Chondrocyte (in vitro differentiated cells): Measurements from ENCODE around the gene DNPEP. TPM values are rescaled to one million over a fixed set of nuclear protein-coding genes. Genes with fewer than 3 reads are reported as not detected.

ENCODE experiments used
- DNase-seq: peaks from one replicate; pipeline ENCODE4 v3.0.0; 2021; ENCODE audit warnings: mixed read lengths, low spot score
- H3K27ac Mint-ChIP-seq: one replicate; pipeline ENCODE4 v1.8.0; 2021; ENCODE audit warnings: mild to moderate bottlenecking, moderate library complexity, mixed read lengths; ENCODE audit not compliant: unreplicated experiment
- H3K27me3 Mint-ChIP-seq: 2 replicates; pipeline ENCODE4 v1.8.0; 2021; ENCODE audit warnings: low read depth, mixed read lengths
- H3K36me3 Mint-ChIP-seq: 2 replicates; pipeline ENCODE4 v1.8.0; 2021; ENCODE audit warnings: low read depth, mixed read lengths
- H3K4me1 Mint-ChIP-seq: 2 replicates; pipeline ENCODE4 v1.8.0; 2021; ENCODE audit warnings: low read depth, mild to moderate bottlenecking, mixed read lengths
- H3K4me3 Mint-ChIP-seq: one replicate; pipeline ENCODE4 v1.8.0; 2021; ENCODE audit warnings: mild to moderate bottlenecking, moderate library complexity, mixed read lengths; ENCODE audit not compliant: unreplicated experiment
- H3K9me3 Mint-ChIP-seq: 2 replicates; pipeline ENCODE4 v1.8.0; 2021; ENCODE audit warnings: low read depth, mixed read lengths
- total RNA-seq: library from RNA; stranded (reverse); gene quantifications from 3 replicates; pipeline ENCODE4 v1.2.1, GENCODE V29; 2021
- TF ChIP-seq, protein P1 (sequence below): fragments of 200-600 bp; sonication (generic); IDR thresholded peaks from 2 replicates; pipeline ENCODE4 v1.5.0; 2021; ENCODE audit warnings: antibody characterized with exemption, mild to moderate bottlenecking, moderate library complexity

Gene DNPEP
- total RNA-seq, 1 donor from 2014 or later = 42.3 TPM

DNA sequence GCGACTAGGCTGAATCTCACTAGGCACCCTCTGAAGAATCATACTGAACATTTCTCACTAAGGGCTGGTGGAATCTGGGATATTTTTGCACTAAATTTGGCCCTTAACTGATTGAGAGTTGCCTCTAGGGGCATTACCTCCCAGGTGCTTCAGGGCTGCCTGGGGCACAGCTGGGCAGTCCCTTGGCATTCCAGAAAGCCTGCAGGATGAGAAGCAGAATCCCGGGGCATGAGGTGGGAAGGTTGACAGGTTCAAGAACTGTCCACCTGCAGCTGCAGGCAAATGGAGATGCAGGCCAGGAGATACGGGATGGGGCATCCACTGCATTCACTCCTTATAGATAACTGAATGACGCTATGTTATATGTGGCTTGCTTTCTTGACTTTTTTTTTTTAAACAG is 62.6 kb downstream of the DNPEP start:
- Mint-ChIP-seq H3K27me3 (peaks cover 75% of the 10 kb centered on the region), H3K27ac (no peak overlapping the region), H3K36me3 (no peaks in the 10 kb centered on the region), H3K9me3 (no peaks in the 10 kb centered on the region), H3K4me3 (no peak overlapping the region), H3K4me1 (no peaks in the 10 kb centered on the region)
- TF ChIP-seq, protein P1, sequence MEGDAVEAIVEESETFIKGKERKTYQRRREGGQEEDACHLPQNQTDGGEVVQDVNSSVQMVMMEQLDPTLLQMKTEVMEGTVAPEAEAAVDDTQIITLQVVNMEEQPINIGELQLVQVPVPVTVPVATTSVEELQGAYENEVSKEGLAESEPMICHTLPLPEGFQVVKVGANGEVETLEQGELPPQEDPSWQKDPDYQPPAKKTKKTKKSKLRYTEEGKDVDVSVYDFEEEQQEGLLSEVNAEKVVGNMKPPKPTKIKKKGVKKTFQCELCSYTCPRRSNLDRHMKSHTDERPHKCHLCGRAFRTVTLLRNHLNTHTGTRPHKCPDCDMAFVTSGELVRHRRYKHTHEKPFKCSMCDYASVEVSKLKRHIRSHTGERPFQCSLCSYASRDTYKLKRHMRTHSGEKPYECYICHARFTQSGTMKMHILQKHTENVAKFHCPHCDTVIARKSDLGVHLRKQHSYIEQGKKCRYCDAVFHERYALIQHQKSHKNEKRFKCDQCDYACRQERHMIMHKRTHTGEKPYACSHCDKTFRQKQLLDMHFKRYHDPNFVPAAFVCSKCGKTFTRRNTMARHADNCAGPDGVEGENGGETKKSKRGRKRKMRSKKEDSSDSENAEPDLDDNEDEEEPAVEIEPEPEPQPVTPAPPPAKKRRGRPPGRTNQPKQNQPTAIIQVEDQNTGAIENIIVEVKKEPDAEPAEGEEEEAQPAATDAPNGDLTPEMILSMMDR = no peak
- DNase-seq = no peak

DNA sequence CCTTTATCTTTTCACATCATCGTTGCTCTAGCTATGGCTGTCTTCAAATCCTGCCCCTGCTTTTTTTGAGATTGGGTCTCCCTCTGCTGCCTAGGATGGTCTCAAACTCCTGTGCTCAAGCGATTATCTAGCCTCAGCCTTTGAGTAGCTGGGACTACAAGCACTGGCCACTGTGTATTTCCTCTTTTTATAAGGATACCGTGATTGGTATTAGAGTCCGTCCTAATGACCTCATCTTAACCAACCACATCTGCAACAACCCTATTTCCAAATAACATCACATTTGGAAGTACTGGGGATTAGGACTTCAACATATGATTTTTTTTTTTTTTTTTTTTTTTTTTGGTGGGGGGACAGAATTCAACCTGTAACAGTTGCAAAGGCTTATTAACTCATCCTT is 64.3 kb downstream of the DNPEP start:
- Mint-ChIP-seq H3K4me3 (no peak overlapping the region), H3K27me3 (peaks cover 64% of the 10 kb centered on the region), H3K27ac (no peak overlapping the region), H3K36me3 (no peaks in the 10 kb centered on the region), H3K9me3 (no peaks in the 10 kb centered on the region), H3K4me1 (no peaks in the 10 kb centered on the region)
- TF ChIP-seq, protein P1 = no peak
- no peak for DNase-seq

Other genes with a start within 250 kb of the DNPEP start
- 7.3 to 13.3 TPM (median 12.7 TPM) in 3 replicates for gene NHEJ1, start 227.1 kb downstream of the DNPEP start, total RNA-seq
- gene SLC23A3, start 217.9 kb downstream of the DNPEP start, total RNA-seq = 2.0 to 2.7 TPM (median 2.4 TPM) in 3 replicates
- 36.1 to 46.3 TPM (median 43.1 TPM) in 3 replicates for gene CNPPD1, start 211.0 kb downstream of the DNPEP start, total RNA-seq
- 81.1 to 88.0 TPM (median 85.0 TPM) in 3 replicates for gene RETREG2, start 209.6 kb downstream of the DNPEP start, total RNA-seq
- 28.6 to 29.8 TPM (median 29.3 TPM) in 3 replicates for gene ZFAND2B, start 181.1 kb downstream of the DNPEP start, total RNA-seq
- gene ABCB6, start 169.0 kb downstream of the DNPEP start, total RNA-seq = 27.1 to 39.0 TPM (median 27.4 TPM) in 3 replicates
- 75.2 to 82.8 TPM (median 75.5 TPM) in 3 replicates for gene ATG9A, start 158.3 kb downstream of the DNPEP start, total RNA-seq
- gene ANKZF1, start 158.1 kb downstream of the DNPEP start, total RNA-seq = 27.9 to 38.0 TPM (median 35.9 TPM) in 3 replicates
- 2.9 to 7.3 TPM (median 3.0 TPM) in 3 replicates for gene GLB1L, start 142.5 kb downstream of the DNPEP start, total RNA-seq
- 24.4 to 32.0 TPM (median 25.9 TPM) in 3 replicates for gene STK16, start 142.4 kb downstream of the DNPEP start, total RNA-seq
- not detected in 3 replicates for gene TUBA4B, start 134.7 kb downstream of the DNPEP start, total RNA-seq
- gene TUBA4A, start 134.0 kb downstream of the DNPEP start, total RNA-seq = 9.4 to 19.7 TPM (median 11.5 TPM) in 3 replicates
- 50.7 to 55.6 TPM (median 55.0 TPM) in 3 replicates for gene DNAJB2, start 108.5 kb downstream of the DNPEP start, total RNA-seq
- gene PTPRN, start 78.5 kb downstream of the DNPEP start, total RNA-seq = 0.67 to 0.87 TPM (median 0.80 TPM) in 3 replicates
- gene RESP18, start 55.2 kb downstream of the DNPEP start, total RNA-seq = not detected in 3 replicates
- 0.70 to 19.8 TPM (median 15.5 TPM) in 3 replicates for gene DES, start 30.5 kb upstream of the DNPEP start, total RNA-seq
- gene SPEG, start 46.9 kb upstream of the DNPEP start, total RNA-seq = 62.9 to 94.9 TPM (median 89.7 TPM) in 3 replicates
- gene GMPPA, start 111.0 kb upstream of the DNPEP start, total RNA-seq = 60.9 to 72.4 TPM (median 62.1 TPM) in 3 replicates
- gene ASIC4, start 126.6 kb upstream of the DNPEP start, total RNA-seq = 0.15 TPM in 2 of 3 replicates, not detected in the other
- 273 to 276 TPM (median 273 TPM) in 3 replicates for gene CHPF, start 155.9 kb upstream of the DNPEP start, total RNA-seq
- gene TMEM198, start 156.1 kb upstream of the DNPEP start, total RNA-seq = 3.6 to 6.1 TPM (median 4.8 TPM) in 3 replicates
- 103 to 143 TPM (median 111 TPM) in 3 replicates for gene OBSL1, start 183.6 kb upstream of the DNPEP start, total RNA-seq
- 1.0 to 2.7 TPM (median 1.7 TPM) in 3 replicates for gene INHA, start 184.4 kb upstream of the DNPEP start, total RNA-seq
- 25.5 to 31.9 TPM (median 28.5 TPM) in 3 replicates for gene STK11IP, start 209.9 kb upstream of the DNPEP start, total RNA-seq
- gene SLC4A3, start 239.7 kb upstream of the DNPEP start, total RNA-seq = 9.7 to 17.2 TPM (median 17.2 TPM) in 3 replicates